NCI-H1694 treated with DMSO at 0.1 percent for 48 hours (cell line): ENCODE results near the gene PMP22.
"Not testable (repeated sequence)": the region's sequence is repeated elsewhere in the genome, so short reads cannot be mapped to it uniquely, and the experiment has no call there.

Experiments used
- DNase-seq: peaks from one replicate; lab custom pipeline; 2025; lab: John Stamatoyannopoulos, UW

The PMP22 gene

DNA sequence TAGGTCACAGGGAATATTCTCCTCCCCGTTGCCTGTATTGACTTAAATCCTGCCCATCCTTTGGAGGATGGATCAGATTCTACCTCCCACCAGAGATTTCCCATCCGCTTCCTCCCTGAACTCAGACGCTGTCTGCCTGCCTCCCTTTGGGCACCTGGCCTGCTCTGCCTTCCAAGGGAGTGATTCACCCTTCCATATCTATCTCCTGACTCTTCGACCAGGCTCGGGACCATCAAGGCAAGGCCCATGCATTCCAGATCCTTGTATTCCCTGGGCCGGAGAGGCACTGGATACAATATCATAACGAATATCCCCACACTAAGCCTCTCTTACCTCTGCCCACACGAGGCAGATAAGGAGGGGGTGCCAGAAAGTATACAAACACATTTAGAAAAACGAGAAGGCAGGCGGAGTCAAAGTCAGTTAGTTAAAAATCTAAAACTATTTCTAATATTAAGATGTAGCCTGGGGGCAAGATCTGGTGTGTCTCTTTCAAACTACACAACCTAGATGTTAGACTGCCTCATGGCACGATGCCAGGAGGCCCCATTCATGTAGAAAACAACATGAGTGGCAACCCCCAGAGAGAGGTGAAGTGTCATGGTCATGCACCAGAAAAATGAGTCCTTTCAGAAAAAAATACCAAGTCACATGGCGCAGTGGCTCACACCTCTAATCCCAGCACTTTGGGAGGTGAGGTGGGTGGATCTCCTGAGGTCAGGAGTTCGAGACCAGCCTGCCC lies 9.2 kb downstream of the PMP22 start:
- DNase-seq, result no peak

DNA sequence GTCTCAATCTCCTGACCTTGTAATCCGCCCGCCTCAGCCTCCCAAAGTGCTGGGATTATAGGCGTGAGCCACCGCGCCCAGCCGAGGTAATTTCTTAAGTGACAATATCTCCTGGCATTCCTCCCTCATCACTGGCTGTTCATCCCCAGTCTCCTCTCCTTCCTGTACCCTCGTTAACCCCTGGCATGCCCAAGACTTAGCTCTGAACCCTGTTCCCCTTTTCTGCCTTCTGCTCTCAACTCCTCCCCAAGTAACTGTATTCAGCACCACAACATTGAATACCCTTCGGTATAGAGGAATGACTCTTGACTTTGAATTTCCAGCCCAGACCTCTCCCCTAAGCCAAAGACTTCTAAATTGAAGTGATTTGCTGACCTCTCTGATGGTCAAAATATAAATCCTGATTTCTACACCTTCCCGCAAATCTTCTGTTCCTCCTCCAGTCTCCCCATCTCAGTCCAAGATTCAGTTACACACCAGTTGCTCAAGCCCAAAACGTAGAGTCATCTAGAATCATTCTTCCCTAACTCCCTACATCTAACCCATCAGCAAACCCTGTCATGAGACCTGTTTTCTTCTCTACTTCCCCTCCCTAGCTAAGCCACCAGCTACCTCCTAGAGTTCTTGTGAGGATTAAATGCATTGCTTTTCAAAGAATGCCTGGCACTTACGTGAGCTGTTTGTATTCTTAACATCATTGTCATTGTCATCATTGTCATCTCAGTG lies 14.8 kb downstream of the PMP22 start:
- no peak for DNase-seq

DNA sequence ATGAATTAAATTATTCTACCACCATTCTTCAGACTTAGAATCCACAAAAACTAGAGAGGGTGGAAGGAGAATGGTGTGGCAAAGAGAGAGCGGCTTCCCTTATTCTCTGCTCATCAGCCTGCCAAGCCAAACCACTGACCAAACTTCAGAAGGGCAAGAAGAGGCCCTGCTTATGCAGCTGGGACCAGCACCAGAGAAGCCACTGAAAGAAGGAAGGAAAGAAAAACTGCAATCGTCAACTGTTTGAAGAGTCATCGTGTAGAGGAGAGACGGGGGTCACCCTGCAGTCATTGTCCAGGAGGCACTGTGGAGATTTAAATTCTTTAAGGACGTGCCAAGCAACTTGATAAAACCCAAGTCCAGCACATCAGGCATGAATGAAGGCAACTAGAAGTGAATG lies 15.6 kb downstream of the PMP22 start:
- no peak for DNase-seq

DNA sequence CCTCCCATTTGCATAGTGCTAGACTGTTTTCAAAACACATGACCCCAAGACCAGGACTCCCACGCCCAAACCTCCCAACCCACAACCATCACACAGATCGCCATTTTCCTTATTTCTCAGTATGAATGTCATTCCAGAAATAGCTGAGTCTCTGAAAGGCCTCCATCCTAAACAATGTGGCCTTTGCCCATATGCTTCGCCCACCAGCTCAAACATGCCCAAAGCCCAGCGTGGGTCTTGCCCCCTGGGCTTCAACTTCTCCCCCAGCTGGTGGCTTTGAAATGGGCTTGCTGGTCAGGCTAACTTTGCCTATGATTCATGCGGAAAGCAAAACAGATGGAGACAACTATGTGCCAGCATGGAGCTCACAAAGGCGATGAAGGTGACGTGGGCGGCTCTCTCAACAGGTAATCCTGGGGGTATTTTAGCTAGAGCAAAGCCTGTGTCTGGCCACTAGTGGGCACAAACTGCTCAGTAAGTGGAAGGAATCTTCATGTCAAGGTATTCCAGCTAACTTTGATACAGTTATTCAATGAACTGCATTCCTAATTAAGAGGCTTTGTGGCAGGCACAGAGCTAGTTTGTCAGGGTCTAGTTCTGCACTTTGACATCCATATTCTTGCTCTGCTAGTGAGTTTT lies 17.1 kb downstream of the PMP22 start:
- no peak for DNase-seq

DNA sequence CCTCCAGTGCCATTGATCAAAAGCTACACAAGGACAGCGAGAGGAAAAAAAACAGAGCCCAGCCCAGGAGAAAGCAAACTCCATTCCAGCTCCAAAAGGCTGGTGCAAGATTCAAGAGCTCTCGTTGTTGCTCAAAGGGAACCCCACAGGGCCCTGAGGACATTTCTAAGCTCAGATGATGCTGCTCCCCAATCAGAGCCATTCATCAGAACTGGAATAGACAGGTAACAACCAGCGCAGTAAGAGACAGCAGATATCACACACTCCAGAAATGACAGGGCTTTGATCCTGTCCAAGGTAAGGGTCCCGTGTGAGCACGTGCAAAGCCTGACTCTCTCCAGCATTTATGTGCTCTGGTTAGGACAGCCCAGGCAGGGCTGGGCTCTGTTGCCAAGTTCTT lies 20.1 kb downstream of the PMP22 start:
- DNase-seq, result no peak

DNA sequence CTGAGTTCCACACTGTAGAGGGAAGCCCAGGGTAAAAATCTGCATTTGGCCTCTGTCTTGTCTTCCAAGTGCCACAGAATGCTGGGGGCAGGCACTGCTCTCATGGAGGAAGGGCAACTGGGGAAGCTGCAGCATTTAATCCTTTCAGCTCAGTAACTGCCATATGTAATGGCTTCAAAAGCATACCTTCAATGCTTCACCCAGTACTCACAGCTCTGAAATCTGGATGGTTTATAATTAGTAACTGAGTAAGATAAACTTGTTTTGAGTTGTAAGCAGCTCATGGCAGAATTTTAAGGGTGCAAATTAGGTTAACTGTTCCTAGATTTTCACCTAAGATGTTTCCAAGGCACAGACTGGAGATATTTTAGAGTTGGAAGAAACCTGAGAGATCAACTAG lies 24.5 kb downstream of the PMP22 start:
- no peak for DNase-seq

DNA sequence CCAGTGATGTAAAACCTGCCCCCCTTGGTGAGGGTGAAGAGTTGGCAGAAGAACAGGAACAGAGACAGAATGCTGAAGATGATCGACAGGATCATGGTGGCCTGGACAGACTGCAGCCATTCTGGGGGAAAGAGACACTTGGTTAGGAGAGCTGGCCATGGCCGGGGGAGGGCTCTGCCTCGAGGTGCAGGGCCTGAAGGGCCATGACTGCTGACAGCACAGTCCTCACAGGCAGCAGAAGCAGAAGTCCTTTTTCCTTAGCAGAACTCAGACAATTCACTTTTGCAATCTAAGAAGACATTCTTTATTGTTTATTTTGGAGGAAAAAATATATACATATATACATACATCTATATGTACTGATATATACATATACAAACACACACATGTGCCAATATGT lies 25.6 kb downstream of the PMP22 start:
- no peak for DNase-seq

DNA sequence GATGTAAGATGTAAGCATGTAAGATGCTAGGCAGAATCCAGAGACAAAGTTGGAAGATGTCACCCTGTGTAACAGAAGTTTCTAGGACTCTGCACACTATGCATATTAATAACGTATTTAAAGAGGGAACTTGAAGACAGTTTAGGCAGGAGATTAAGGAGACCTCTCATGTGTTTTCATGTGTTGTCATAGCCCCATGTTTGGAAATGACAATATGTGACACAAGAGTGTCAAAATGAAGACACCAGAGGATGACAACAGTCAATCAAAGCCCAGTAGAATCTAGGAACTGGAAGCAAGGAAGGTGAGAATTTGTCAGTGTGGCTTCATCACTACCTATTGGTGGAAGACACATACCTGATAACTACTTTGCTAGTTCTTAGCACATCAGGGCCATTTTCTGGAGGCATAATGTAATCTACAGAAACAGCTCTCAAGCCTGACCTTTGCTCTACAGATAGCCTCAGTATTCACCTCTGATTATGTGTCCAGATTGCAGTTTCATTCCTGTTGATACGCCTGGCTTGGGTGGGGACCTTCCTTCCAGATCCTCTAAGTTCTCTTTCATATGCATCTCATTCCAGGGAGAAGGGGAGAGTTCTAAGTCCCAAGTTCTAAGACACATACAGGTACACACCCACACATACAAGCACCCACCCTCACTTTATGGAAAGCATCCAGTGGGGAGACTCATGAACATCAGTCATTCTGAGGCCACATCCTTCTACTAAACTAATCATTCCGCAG lies 26.3 kb downstream of the PMP22 start:
- DNase-seq, result no peak

DNA sequence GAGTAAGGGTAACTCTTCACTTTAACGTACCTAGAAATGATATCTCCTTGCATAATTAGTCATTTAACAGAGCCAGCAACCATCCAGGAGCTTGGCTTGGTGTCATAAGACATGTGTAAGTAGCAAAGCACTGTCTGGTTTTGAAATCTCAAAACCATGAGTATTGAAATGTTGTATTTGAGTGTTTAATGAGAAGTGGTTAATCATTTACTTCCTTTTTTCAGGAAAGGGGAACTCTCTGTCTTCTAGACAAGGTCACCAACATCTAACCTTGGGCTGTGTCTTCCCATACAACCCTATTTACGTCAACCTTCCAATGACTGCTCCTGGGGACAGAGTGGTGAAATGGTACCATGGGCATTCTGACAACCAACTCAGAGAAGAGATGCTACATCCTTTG lies 27.1 kb downstream of the PMP22 start:
- no peak for DNase-seq

DNA sequence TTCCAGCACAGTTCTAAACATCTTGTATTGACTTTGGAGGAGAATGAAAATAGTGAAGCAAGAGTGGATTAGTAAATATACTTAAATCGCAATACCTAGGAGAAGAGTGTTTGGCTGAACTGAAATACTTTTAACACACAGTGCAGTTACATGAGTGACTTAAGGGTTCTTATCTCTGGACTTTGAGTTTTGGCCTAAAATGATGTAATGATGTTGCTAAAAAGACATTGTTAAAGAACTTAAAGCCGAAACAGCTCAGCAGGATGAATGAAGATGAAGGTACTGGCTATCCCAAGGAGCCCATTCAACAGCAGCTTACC lies 28.1 kb downstream of the PMP22 start:
- DNase-seq, result no peak

DNA sequence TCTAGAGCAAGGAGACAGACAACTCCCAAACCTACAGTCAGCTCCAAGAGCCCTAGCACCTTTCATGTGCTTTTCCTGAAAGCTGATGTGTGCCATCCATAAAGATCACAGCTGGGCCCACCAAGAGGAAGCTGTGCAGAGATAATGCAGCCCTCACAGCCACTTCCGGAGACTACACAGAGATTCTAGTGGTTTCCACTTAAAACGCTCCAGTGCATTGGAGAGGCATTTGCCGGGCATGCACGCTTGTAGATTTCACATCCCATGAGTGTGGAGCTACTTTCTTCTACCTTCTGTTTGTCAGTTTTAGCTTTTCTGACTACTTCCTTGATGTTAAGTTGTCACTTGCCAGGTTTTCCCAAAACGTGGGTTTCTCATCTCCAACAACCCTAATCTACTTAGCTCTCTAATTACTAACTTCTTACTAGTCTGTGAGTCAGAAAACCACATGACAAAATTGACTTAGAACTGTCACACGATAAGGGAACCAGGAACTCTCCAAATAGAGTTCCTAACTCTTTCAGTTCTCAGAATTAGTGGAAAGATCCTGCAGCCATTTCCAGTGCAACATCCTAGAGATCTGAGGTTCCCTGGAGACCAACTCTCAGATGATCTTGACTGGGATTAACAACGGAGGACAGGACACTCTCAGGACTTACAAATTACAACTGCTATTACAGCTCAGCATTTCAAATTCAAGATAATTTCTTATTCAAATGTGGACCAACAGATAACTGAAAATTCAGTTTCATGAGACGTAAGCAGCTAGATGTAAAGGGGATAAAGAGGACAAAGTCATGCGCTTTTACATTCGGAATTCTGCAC lies 28.6 kb downstream of the PMP22 start:
- DNase-seq, result no peak

DNA sequence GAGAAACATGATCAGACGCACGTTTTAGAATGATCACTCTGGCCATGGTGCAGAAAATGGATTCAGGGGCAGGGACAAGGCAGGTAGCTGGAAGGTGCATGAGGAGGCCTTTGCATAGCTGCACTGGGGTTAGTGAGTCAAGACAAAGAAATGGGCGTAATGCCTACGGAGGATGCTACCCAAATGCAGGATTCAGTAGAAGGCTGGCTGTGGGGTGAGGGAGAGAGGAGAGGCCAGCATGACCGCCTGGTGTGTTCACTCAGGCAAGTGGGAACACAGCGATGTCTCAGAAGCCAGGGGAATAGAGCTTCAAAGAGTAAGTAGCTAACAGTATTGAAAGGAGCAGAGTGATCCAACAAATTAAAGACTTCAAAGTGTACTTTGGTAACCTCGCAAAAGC lies 31.2 kb downstream of the PMP22 start:
- DNase-seq, result no peak

DNA sequence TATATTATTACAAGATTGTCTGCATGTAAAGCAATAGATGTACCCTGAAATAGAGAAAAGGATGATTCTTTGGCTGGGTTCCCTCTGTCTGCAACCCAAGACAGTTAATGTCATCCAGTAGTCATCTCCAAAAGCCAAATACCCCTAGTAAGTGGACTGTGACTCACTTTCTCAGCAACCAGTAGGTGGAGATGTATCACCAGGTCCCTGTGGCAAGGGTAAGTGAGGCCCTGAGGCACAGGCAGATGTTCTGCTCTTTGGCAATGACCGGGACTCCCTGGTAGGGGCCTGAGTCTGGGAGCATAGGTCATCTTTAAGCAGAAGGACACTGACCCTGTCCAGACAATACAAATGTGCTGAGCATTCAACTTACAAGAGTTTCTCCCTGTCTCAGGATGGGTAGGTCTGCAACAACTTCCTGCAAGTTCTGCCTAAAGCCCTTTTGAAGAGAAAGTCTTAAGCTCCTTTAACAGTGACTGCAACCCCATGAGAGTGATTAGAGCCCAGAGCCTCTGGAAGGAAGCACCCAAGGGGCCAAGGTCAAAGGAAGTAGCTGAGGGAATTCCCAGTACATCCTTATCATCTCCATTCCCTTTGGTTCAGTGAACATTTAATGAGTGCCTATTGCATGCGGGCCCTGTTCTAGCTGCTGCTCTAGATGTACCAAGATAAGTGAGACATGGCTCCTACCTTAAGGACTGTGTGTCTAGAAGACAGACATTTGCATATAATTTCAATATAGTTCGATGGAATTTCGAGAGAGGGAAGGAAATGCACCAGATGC lies 31.9 kb downstream of the PMP22 start:
- DNase-seq, result no peak

DNA sequence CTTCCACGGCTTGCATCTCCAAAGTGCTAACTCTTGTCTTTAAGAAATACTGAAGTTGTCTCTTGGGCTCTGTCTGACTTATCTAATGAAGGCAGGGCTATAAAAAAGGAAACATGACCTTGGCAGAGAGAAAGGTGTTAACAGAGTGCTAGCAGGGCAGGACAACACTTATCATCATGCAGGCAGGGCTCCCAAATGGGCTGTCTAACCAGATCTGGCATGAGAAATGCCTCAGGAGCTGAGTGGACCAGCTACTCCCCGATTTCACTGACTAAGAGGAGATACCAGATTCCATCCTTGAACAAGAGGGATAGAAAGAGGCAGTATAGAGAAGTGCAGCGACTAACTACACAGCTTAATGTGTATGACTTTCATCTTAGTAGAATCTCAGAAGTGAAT lies 32.6 kb downstream of the PMP22 start:
- no peak for DNase-seq

DNA sequence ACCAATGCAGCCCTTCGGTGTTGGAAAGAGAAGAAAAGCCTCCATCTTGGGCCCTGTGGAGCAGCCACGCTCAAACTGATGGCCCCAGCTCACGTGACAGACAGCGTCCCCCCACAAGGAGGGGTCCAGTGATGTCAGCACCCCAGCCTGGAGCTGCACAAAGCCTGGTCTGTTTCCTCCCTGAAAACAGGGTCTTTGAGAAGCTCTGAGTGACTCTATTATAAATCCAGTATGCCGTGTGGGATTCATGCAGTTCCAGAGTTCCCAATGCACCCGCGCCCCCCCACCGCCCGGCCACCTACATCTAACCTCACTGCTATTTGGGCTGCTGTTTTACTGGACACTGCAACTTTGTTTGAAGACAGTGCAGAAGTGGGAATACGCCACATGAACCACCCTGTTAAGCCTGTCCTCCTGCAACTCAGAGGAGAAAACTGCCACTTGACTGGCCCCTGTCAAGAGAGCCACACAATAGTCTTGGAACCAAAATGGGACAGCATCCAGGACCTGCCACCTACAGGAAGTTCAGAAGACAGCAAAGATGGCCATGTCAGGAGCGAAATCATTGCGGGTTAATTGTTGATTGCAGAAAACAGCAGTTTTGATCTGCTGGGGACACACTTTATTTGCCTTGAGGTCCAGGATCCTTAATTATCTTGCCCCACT lies 33.1 kb downstream of the PMP22 start:
- no peak for DNase-seq

DNA sequence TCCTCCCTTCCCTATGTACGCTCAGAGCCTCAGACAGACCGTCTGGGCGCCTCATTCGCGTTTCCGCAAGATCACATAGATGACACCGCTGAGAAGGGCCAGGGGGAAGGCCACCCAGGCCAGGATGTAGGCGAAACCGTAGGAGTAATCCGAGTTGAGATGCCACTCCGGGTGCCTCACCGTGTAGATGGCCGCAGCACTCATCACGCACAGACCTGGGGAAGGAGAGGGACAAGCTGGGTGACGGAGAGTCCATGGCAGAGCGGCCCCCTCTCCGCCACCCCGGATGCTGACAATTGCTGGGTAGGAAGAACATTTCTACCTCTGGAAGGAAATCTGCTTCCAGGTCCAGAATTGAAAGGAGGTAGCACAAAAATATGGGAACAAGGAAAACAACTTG lies 34.3 kb downstream of the PMP22 start:
- DNase-seq, result no peak

DNA sequence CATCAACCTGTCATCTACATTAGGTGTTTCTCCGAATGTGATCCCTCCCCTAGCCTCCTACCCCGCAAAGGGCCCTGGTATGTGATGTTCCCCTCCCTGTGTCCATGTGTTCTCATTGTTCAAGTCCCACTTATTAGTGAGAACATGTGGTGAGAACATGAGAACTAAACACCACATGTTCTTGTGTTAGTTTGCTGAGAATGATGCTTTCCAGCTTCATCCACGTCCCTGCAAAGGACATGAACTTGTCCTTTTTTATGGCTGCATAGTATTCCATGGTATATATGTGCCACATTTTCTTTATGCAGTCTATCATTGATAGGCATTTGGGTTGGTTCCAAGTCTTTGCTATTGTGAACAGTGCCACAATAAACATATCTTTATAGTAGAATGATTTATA lies 43.3 kb downstream of the PMP22 start:
- not testable (repeated sequence) for DNase-seq

DNA sequence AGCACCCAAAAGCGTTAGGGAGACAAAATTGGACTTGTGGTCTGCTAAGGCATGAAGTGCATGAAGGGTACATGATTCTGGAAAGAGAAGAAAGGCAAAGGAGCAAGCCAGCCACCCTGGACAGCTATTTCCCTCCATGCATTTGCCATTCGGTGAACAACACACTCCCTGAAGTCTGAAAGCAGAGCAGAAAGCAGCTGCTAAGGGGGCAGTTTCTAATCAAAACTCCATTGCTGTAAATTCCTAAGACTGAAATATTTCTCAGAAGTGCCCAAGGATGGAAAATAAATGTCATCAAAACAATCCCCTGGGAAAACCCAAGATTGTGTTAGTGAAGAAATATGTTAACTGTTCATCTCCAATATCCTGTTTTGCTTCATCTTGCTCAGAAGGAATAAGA lies 44.3 kb downstream of the PMP22 start:
- DNase-seq, result no peak

DNA sequence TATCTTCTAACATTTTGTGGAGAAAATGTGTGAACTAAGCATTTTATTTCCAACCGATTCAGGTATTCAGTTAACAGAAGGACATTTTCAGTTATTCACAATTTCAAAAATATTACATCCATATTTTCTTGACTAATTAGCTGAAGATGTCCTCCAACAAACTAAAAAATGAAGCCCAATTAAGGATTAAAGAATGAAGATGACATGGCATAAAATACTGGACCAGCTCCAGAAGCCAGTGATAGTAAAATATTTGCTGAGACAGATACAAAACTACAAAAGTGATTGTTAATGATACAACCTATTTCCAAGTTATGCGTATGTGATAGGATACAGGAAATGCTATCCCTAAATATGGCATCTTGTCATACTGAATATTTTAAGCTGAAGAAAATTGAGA lies 48.6 kb downstream of the PMP22 start:
- no peak for DNase-seq

DNA sequence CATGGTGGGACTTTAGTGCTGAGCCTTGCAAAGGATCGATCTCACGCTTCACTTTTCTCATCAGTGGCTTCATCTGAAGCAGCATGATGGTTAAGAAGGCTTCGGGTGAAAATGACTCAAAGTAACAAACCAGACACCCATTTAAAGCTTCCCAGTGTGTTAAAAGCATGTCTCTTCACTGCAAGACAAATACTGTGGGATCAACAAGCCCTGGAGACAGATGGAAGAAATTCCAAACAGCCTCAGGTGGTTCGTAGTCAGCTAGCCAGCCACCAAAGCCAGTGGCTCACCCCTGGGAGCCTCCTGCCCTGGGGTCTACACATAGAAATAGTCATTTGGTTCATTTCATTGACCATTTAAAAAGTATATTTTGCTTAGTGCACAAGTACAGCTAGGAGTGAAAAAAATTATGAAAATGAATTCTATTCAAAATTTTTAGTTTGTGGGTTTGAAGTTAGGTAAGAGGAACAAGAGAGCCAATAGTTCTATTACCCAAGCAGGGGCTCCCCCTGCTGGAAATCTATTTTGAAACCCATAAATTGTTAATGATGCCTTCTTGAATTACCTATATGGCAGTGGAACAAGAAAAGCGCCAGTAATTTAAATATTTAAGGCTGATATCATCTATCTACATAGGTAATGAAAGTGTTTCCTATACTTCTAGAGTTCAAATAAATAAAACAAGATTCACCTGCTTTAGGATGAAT lies 51.6 kb downstream of the PMP22 start:
- DNase-seq, result no peak
